ENCODE data around the gene MEAF6.
"Not testable (repeated sequence)": the region's sequence is repeated elsewhere in the genome, so short reads cannot be mapped to it uniquely, and the experiment has no call there.

The MEAF6 gene

DNA sequence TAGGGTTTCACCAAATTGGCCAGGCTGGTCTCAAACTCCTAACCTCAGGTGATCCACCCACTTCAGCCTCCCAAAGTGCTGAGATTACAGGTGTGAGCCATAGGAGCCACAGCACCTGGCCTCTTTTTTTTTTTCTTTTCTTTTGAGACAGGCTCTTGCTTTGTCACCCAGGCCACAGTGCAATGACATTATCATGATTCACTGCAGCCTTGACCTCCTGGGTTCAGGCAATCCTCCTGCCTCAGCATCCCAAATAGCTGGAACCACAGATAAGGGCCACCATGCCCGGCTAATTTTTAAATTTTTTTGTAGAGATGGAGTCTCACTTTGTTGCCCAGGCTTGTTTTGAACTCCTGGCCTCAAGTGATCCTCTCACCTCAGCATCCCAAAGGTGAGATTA lies 15.3 kb upstream of the MEAF6 start:
- DNase-seq: not testable (repeated sequence)

DNA sequence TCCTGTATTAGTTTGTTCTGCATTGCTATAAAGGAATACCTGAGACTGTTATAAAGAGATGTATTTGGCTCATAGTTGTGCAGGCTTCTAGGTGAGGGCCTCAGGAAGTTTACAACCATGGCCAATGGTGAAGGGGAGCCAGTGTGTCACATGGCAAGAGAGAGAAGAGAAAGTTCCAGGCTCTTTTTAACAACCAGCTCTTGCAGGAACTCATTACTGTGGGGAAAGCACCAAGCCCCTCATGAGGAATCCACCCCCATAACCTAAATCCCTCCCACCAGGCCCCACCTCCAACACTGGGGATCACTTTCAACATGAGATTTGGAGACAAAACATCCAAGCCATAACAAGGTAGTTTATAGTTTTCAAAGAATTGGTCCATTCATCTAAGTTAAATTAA lies 5.0 kb upstream of the MEAF6 start:
- DNase-seq: no peak

- DNase-seq: not testable (repeated sequence)
Measured at GRCh38 chr1:37518929-37519328, 4.4 kb upstream of the MEAF6 start.

DNA sequence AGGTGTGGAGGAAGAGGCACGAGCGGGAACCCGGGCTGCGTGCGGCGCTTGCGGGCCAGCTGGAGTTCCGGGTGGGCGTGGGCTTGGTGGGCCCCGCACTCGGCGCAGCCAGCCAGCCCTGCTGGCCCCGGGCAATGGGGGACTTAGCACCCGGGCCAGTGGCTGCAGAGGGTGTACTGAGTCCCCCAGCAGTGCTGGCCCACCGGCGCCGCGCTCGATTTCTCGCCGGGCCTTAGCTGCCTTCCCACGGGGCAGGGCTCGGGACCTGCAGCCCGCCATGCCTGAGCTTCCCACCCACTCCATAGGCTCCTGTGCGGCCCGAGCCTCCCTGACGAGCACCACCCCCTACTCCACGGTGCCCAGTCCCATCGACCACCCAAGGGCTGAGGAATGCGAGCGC lies 3.7 kb upstream of the MEAF6 start:
- DNase-seq: not testable (repeated sequence)

GRCh38 chr1:37517569-37517968 lies 3.0 kb upstream of the MEAF6 start:
- no peak for DNase-seq

GRCh38 chr1:37515185-37516034 lies 844 bp upstream of the MEAF6 start:
- DNase-seq: no peak

DNA sequence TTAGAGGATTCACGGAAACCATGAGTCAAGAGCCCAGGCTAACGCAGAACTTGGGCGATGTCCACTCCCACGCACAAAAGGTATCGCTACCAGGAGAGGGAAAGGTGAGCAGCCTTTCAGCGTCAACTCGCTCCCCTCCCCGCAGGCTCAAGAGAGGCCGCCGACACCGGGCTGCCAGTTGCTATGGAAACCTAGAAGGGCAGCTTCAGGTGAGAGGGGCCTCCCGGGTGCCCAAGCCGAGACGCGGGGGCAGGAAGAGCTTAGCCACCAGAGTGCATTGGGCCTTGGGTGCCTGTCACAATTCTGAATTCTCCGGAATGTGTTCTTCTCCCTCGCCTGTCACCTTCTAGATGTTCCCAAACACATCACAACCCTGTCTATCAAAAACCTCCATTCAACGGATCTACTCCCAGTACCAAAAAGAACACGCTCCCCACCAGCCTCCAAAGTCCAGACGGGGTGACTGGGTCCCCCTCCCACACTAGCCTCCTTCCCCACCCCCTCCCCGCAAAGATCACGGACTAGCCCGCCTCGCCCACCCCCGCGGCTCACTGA lies 694 bp downstream of the MEAF6 start:
- no peak for DNase-seq

- no peak for DNase-seq
Measured at GRCh38 chr1:37509181-37509580, 5.4 kb downstream of the MEAF6 start.

DNA sequence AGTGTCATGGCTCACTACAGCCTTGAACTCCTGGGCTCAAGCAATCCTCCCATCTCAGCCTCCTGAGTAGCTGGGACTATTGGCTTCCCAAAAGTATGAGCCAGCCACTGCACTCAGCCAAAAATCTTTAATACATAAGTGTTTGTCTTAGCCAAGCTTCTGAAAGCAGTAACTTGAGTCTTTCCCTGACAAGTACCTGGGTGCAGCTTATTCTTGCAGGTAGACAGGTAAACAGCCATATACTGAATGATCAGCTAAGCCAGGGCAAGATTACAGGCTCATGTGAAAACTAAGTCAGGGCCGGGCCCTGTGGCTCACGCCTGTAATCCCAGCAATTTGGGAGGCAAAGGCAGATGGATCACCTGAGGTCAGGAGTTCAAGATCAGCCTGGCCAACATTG lies 7.8 kb downstream of the MEAF6 start:
- DNase-seq: no peak

- DNase-seq: not testable (repeated sequence)
Measured at GRCh38 chr1:37502791-37503190, 11.8 kb downstream of the MEAF6 start.

- DNase-seq: no peak
Measured at GRCh38 chr1:37502104-37502503, 12.5 kb downstream of the MEAF6 start.

DNA sequence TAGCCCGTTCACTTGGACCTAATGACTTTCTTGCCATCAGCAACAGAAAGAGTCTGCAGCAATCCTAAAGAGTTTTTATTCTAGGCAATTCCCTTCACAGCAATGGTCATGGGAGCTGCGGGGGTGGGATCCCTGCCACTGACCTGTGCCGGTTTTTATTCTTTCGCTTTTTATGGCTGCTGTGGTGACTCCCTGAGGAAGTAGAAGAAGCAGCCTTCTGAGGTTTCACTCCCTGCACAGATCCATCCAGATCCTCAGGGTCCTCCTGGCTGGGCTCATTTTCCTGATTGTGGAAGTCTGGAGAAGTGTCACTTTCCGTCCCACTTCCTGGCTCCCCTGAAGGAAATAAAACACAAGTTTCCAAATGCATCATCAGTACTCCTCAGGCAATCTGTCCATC lies 12.9 kb downstream of the MEAF6 start:
- no peak for DNase-seq

DNA sequence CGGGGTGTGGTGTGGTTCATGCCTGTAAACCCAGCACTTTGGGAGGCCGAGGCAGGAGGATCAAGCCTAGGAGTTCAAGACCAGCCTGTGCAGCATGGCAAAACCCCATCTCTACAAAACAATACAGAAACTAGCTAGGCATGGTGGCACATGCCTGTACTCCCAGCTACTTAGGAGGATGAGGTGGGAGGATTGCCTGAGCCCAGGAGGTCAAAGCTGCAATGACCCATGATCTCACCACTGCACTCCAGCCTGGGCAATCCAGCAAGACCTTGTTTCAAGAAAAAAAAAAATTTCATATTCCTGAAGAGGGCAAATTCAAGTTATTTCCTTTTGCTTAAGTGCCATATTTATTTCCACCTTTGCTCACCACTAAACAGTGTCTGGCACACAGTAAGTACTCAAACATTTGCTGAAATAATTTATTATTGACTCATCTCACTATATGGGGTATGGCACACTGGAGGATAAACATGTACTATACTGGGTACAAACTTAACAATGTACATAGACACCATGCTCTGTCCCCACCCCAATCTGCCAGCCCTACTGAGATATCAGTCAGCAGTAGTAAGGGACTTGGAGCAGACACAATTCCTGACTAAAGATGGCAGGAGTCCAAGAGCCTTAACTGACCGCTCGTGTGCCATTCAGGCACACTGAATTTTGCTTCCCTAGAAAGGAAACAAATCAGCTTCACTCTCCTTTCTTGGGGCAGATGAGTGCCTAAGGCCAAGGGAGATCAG lies 15.5 kb downstream of the MEAF6 start:
- DNase-seq: no peak

DNA sequence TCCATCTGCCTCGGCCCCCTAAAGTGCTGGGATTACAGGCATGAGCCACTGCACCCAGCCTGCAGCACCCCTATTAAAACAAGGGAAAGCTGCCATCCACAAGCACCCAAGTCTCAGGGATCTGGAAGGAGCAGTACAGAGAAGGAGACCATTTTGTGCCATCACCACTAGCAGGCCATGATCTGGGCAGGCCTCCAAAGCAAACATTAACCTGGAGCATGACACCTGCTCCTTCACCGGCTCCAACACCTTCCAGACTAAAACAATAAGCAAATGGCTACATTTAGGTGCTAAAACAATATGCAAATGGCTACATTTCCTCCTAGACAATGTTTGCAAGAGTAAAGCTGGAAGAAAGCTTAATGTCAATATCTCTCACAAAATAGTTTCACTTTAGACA lies 16.7 kb downstream of the MEAF6 start:
- no peak for DNase-seq

GRCh38 chr1:37495875-37496274 lies 18.7 kb downstream of the MEAF6 start:
- DNase-seq: no peak

- no peak for DNase-seq
Measured at GRCh38 chr1:37493336-37494098, 21.0 kb downstream of the MEAF6 start.

DNA sequence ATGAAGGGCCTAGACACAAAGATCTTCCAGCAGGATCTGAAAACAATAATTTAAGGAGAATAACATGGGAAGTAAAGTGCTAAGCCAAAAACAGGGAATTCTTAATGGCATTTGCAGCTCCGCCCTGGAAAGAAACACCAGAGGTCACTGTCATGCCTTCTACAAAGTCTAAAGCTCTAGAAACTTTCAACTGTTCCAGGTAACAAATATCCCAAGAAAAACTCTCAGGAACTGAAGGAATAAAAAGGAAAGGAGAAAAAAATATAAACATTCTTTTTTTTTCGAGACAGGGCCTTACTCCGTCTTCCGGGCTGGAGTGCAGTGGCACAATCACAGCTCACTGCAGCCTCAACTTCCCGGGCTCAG lies 27.0 kb downstream of the MEAF6 start:
- DNase-seq: no peak

DNA sequence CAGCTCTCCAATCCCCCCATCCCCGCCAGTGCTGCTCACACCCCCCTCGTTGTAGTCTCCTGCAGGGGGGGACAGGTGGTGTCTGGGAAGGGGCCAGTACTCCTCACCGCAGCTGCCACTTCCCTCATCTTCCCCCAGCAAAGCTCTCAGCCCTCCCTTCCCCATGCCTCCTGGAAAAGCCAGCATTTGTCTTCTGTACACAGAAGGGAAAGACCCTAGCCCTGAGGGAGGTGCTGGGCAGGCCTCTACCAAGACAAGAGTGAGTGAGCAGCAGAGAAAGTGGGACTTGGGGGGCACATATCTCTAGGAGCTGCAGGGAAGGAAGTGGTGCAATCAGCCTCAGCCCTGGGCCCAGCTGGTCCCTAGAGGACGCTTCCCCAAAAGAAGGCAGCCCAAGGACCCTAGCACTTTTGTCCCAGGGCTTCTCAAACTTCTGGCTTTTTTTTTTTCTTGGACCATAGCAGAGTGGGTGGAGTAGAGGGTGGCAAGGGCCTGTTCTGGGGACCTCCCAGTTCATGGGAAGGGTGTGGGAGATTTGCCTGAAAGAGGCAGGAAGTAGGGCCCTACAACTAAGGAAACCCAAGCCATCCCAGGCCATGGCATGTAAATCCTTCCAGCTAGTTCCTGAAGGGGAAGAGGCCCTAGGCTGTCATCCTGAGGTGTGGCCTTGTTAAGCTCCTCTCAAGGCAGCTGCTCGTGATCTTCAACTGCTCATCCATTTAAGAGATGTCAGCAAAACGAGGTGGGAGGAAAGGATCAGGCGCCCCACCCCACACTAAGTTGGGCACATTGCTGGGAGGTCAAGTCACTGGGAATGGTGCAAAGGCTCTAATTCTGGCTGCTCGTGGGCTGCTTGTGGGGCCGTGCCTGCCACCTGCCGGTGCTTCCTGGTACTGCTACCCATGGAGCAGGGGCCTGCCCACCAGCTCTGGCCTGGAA lies 27.6 kb downstream of the MEAF6 start:
- DNase-seq: peak; percentile 50

GRCh38 chr1:37485902-37486679 lies 28.5 kb downstream of the MEAF6 start:
- DNase-seq: no peak

DNA sequence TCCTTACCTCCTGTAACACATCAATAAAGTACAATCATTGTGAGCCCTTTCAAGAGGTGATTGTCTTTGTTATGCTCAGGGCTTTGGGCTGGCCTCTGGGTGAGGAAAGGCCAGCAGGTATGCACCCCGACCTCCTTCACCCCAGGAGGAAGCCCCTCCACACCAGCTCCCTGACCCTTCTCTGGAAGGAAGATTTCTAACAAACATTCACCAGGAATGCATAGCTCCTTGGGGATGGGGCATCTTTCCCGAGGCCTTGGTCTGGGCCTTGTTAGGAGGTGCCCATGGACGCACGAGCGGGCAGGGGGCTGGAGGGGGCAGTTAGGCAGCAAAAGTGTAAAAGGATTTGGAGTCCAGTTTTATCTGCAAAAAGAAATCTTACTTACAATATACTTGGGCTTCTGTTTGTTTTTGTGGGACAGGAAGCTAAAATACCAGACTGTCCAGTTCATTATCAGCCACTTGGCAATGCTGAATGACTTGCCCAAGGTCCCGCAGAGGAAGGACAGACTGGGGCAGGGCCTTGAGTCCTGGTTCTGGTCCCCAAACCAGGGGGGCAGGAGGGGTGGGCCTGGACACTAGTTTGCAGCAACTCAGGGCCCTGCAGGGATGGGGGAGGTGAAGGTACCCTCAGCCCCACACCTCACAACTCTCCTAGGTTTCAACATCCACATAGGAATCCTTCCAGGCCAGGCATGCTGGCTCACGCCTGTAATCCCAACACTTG lies 30.1 kb downstream of the MEAF6 start:
- no peak for DNase-seq

- DNase-seq: no peak
Measured at GRCh38 chr1:37483785-37484184, 30.8 kb downstream of the MEAF6 start.

All from KG1 (cell line).